Endometrial microvascular endothelial cells (primary cell): ENCODE data around the gene RLBP1. TPM values are rescaled to one million over a fixed set of nuclear protein-coding genes. Genes with fewer than 3 reads are reported as not detected.
"Not testable (repeated sequence)": the region's sequence is repeated elsewhere in the genome, so short reads cannot be mapped to it uniquely, and the experiment has no call there.

Source experiments
- in situ Hi-C: cut with HindIII; loops from 2 replicates; pipeline ENCODE4 v1.10.0; 2017; ENCODE audit warnings: low sequenced_read_pairs, low pct_unique_long_range_greater_than_20kb; ENCODE audit errors: inconsistent ontology term
- total RNA-seq: library from RNA; depleted of rRNA; stranded (reverse); fragments of >200 nt; gene quantifications from one replicate; pipeline ENCODE4 v1.2.3, GENCODE V29; 2015; ENCODE audit errors: inconsistent ontology term

RLBP1 gene
- total RNA-seq = not detected

GRCh38 chr15:89221543-89221942 is at the start of gene RLBP1:
TSS of gene RLBP1 (minus strand) at chr15:89221579. CDS start at chr15:89218975, 2,604 bp downstream.
- in situ Hi-C loops = no loop called here

GRCh38 chr15:89250142-89250541 is 28.8 kb upstream of the RLBP1 start:
- in situ Hi-C loops = not testable (repeated sequence)

DNA sequence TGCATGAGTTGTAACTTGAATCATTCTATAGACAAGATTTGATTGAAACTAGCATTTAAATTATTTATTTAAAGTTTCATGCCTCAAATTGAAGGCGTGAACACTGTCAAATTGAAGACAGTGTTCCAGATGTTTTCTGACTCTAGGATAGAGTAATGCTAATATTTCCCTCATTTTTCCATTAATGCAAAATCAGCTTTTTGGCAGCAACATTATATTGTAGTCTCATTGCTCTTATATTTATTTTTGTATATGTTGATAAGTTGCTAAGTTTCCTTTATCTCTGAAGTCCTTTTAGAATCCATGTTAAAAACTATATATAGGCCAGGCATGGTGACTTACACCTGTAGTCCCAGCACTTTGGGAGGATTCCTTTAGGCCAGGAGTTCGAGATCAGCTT is 27.2 kb upstream of the RLBP1 start:
- in situ Hi-C loops = no loop called here

- in situ Hi-C loops = no loop called here
Observed at GRCh38 chr15:89247446-89247845, 26.1 kb upstream of the RLBP1 start.

DNA sequence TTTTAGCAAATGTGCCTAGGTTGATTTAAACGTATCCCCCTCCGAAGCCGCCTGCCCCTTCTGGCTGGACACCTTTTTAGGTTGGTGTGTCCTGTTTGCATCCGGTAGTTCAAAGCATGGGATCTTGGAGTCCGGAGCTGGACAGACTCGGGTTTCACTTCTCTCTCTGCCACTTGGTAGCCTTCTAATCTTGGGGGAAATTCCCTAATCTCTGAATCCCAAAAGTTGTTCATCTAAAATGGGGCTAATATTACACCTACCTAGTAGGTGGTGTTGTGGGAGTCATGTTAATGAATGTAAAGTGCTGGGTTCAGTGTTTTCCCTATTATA is 23.2 kb upstream of the RLBP1 start:
- in situ Hi-C loops = no loop called here

- in situ Hi-C loops = no loop called here
Observed at GRCh38 chr15:89243691-89244573, 22.6 kb upstream of the RLBP1 start, which contains the start of gene FANCI. TSS of gene FANCI (plus strand) at chr15:89243979. CDS start at chr15:89247648, 3,669 bp downstream.

- in situ Hi-C loops = no loop called here
Observed at GRCh38 chr15:89243046-89243690, 21.8 kb upstream of the RLBP1 start.

- in situ Hi-C loops = not testable (repeated sequence)
Observed at GRCh38 chr15:89239883-89240810, 18.8 kb upstream of the RLBP1 start.

DNA sequence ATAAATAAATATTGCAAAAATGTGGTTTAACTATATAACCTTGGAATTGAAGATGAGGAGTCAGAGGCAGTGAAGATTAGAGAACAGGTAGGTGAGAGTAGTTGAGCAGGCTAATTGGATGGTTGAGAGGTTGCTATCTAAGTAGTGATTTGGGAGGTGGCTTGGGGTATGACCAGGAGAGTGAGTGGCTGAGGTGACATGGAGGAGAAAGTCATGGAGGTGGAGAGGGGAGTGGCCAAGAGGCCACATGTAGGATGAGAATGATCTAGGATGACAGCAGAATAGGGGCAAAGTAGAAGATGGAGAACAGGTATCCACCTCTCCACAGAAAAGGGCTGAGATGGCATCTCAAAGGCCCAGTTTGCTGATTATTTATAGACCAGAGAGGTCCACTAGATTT is 10.5 kb upstream of the RLBP1 start:
- in situ Hi-C loops = no loop called here

GRCh38 chr15:89230277-89230676 is 8.9 kb upstream of the RLBP1 start:
- in situ Hi-C loops = no loop called here

DNA sequence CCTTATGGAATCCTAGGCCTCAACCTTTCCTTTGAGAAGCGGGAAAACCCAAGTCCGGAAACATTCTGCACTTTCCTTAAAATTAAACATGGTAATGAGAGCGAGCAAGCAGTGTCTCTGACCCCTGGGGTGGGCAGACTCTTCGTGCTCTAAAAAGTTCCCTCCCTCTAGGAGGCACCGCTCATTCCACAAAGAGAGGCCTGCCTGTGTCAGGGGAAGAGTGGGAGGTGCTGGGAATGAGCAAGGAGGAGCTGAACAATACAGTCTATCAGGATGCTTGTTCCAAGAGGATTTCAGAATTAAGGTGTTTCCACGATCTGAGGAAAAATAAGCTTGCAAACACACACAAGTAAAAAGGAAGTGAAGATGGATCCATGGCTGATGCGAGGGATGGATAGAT is 6.0 kb upstream of the RLBP1 start:
- in situ Hi-C loops = no loop called here

- in situ Hi-C loops = no loop called here
Observed at GRCh38 chr15:89226359-89227221, 5.2 kb upstream of the RLBP1 start.

DNA sequence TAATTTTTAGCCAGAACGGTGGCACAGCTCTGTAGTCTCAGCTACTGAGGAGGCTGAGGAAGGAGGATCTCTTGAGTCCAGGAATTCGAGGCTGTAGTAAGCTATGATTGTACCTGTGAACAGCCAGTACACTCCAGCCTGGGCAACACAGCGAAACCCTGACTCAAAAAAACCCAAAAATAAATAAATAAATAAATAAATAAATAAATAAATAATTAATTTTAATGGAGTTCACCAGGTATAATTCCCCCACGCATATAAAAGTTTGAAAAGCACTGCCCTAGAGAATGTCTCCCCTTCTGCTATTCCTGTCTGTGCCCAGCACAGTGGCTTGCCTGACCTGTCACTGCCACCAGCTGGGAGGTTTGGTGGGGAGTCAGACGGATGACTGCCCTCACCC is 4.2 kb upstream of the RLBP1 start:
- in situ Hi-C loops = no loop called here

- in situ Hi-C loops = no loop called here
Observed at GRCh38 chr15:89218531-89218930, 2.8 kb downstream of the RLBP1 start.

DNA sequence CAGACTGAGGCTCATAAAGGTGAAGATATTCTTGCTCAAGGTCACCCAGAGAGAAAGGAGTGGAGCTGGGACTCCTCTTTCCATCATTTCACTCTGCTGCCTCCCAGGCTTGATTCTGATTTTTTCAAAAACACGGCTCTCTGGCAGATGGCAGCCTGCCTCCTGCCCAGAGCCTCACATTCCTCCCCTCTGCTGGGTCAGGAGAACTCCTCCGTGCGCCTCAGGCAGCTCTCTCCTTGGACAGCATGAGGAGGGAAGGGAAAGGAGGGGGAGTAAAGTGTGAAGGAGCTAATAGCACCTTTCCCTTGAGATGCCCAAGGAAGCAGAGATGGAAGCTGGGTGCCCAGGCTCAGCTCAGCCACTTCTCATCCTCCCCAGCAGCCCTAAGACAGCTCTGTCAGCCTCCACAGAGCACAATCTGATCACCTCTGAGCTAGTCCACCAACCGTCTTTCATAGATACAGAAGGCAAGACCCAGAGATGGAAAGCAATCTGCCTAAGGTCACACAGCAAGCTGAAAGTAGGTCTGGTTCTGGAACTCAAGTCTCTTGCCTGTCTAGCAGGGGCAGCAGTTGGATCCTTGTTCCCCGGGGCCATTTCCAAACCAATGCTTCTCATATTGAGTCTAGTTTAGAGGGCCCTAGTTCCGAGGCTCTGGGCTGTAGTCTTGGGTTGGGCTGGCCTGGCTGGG is 3.5 kb downstream of the RLBP1 start:
- in situ Hi-C loops = no loop called here

- in situ Hi-C loops = no loop called here
Observed at GRCh38 chr15:89217031-89217430, 4.3 kb downstream of the RLBP1 start.

GRCh38 chr15:89215627-89216026 is 5.8 kb downstream of the RLBP1 start:
- in situ Hi-C loops = no loop called here

DNA sequence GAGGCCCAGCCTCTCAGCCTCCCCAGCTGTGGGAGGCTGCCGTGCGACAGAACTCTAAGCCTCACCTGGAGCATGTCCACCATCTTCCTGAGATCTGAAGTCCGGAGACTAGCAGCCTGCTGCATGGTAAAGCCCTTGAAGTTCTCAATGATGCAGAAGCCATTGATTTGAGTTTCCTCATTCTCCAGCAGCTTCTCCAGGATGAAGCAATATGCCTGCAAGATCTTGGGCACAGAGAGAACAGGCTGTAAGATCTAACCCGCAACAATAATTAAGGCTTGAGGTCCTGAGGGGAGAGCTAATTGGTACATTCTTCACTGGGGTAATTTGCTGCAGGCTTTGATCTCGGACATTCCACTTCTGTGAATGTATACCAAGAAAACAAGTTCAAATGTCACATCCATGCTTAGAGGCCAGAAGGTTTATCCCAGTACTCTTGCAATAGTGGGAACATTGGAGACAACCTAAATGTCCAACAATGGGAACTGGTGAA is 9.7 kb downstream of the RLBP1 start:
- in situ Hi-C loops = no loop called here
